Vagina (tissue), 2 donors: Measurements from ENCODE around the gene WDR12. TPM values are rescaled to one million over a fixed set of nuclear protein-coding genes. Genes with fewer than 3 reads are reported as not detected.
"Not testable (repeated sequence)": the region's sequence is repeated elsewhere in the genome, so short reads cannot be mapped to it uniquely, and the experiment has no call there.

Source experiments
- DNase-seq, 2 donors: peaks; one replicate each; pipeline ENCODE4 v3.0.0-alpha.2; 2017; ENCODE audit errors: extremely low spot score in 2 of 2
- H3K27ac ChIP-seq: fragments of 200-600 bp; sonication (generic); one replicate; pipeline ENCODE4 v1.5.1; 2019
- H3K27me3 ChIP-seq: fragments of 200-600 bp; sonication (generic); one replicate; pipeline ENCODE4 v1.5.1; 2019
- H3K36me3 ChIP-seq, 2 donors: fragments of 200-600 bp; sonication (generic); one replicate each; pipeline ENCODE4 v1.5.1; 2017 to 2019
- H3K4me1 ChIP-seq: fragments of 200-600 bp; sonication (generic); one replicate; pipeline ENCODE4 v1.5.1; 2019
- H3K4me3 ChIP-seq, 2 donors: fragments of 200-600 bp; sonication (generic); 1 replicate in 1 of 2; 2 replicates in 1 of 2; pipeline ENCODE4 v1.5.1; 2016 to 2019
- H3K9me3 ChIP-seq: fragments of 200-600 bp; sonication (generic); one replicate; pipeline ENCODE4 v1.5.1; 2019
- POLR2A ChIP-seq, 2 donors: fragments of 450-650 bp; IDR thresholded peaks; one replicate each; pipeline ENCODE4 v1.6.1; 2017; ENCODE audit warnings: antibody characterized with exemption in 2 of 2, mild to moderate bottlenecking in 2 of 2, moderate library complexity in 2 of 2
- POLR2AphosphoS5 ChIP-seq, 2 donors: sonication (generic); formaldehyde crosslinking; IDR thresholded peaks; one replicate each; pipeline ENCODE4 v1.9.0; 2017; ENCODE audit warnings: antibody characterized with exemption in 2 of 2, mild to moderate bottlenecking in 2 of 2, low read depth in 1 of 2; ENCODE audit not compliant: insufficient read depth in 1 of 2
- intact Hi-C: fragments of 100-400 bp; cut with DNase I; formaldehyde crosslinking; loops from one replicate; pipeline ENCODE4 v1.15.1; 2023
- total RNA-seq: library from RNA; depleted of rRNA; stranded (reverse); fragments of >200 nt; gene quantifications from one replicate; pipeline ENCODE4 v1.2.3, GENCODE V29; 2016
- TF ChIP-seq, protein P1 (sequence below), 3 experiments: fragments of 450-650 bp in 2 of 3; fragments of 200-600 bp in 1 of 3; sonication (generic) in 1 of 3; IDR thresholded peaks; one replicate each; pipeline ENCODE4 v1.5.1; 2017 to 2019; ENCODE audit warnings: antibody characterized with exemption in 3 of 3, mild to moderate bottlenecking in 2 of 3, moderate library complexity in 2 of 3

Gene WDR12
- total RNA-seq, 1 donor from 2014 or later = 25.5 TPM

DNA sequence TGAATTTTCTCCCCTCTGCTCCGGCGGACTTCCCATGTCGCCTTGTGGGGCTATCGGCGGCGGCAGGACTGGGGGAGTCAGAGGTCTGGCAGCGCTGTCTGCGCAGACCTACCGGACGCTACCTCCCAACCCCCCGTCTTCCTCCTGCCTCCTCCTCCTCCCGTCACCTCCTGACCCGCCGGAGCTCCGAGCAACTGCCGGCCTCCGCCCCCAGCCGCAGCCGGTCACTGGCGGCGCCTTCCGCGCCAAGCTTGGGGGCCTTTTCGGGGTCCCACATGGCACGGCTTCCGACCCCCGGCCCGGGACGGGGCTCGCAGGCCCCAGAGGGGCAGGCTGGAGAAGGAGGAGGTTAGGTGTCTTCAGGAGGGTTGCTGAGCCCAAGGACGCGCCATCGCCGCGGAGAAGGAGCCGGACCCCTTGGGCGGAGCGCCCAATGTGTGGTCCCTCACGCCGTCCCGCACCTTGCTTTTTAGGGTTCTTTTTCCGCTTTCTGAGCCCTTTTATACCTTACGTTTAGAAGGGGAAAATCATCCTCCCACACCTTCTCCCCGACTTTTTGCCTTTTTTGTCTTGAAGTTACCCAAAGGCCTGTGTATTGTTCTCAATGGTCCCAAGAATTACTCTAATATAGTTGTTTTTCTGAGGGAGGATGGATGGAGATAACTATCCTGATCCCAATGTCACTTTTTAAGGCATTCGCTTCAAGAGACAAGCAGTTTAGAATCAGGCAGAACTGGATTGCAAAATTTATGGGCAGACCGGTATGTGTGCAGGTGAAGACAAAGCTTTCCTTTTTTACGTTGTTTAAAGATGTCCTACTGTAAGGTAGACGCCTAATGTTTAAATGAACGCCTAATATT lies 1.1 kb upstream of the WDR12 start:
- H3K27me3 ChIP-seq, H3K9me3 ChIP-seq, DNase-seq, intact Hi-C loops, H3K36me3 ChIP-seq: not testable (repeated sequence)
- H3K4me3 ChIP-seq = peak overlapping the region; percentile 57 to 69
- TF ChIP-seq POLR2AphosphoS5 (IDR thresholded peaks at IDR 0.05; ENCODE audit: insufficient read depth in 1 of 2, low read depth in 1 of 2) = peak in 1 of 2 donors; percentile 49
- peaks cover 21% of the 10 kb centered on the region for H3K4me1 ChIP-seq
- peak overlapping the region; percentile 77 for H3K27ac ChIP-seq

DNA sequence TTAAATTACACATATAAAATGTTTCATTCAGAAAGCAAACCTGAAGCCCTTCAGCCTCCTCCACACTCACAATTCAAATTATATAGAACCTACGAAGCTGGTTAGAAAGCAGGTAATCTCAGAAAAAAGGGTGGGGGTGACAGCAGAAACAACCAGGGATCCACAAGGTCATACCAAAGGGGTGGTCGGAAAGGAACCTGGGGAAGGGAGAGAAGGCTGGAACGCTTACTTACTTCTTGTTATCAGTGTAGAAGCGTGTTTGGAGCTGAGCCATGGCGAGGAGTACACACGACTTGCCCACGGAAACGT lies 316 bp downstream of the WDR12 start:
- TF ChIP-seq, protein P1, sequence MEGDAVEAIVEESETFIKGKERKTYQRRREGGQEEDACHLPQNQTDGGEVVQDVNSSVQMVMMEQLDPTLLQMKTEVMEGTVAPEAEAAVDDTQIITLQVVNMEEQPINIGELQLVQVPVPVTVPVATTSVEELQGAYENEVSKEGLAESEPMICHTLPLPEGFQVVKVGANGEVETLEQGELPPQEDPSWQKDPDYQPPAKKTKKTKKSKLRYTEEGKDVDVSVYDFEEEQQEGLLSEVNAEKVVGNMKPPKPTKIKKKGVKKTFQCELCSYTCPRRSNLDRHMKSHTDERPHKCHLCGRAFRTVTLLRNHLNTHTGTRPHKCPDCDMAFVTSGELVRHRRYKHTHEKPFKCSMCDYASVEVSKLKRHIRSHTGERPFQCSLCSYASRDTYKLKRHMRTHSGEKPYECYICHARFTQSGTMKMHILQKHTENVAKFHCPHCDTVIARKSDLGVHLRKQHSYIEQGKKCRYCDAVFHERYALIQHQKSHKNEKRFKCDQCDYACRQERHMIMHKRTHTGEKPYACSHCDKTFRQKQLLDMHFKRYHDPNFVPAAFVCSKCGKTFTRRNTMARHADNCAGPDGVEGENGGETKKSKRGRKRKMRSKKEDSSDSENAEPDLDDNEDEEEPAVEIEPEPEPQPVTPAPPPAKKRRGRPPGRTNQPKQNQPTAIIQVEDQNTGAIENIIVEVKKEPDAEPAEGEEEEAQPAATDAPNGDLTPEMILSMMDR (IDR thresholded peaks at IDR 0.05) = no peak
- no peak for TF ChIP-seq POLR2A (IDR thresholded peaks at IDR 0.05)
- no peak for TF ChIP-seq POLR2AphosphoS5 (IDR thresholded peaks at IDR 0.05; ENCODE audit: insufficient read depth in 1 of 2, low read depth in 1 of 2)
- Histone ChIP-seq H3K36me3 (no peaks in the 10 kb centered on the region), H3K9me3 (no peaks in the 10 kb centered on the region), H3K4me3 (peak overlapping the region; percentile 57 to 69), H3K27me3 (no peaks in the 10 kb centered on the region), H3K27ac (peak overlapping the region; percentile 77), H3K4me1 (peaks cover 21% of the 10 kb centered on the region)
- DNase-seq = no peak
- intact Hi-C loops = no loop called here

DNA sequence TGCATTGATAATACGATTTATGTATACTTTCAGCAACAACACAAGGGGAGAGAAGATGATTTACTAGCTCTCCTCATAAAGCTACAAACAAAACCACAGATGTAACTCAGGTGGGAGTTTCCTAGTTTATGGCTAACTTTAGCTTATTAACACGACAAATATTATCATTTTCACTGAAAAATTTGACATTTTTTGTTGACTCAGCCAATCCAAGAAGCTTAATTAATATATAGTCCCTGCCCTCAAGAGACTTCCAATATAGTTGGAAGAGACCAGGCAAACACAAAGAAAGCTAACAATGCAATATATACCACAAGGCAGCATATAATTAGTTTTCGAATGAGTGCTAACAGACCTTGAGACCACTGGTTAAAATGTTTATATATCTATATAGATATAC lies 775 bp downstream of the WDR12 start:
- Histone ChIP-seq H3K27me3 (no peaks in the 10 kb centered on the region), H3K9me3 (no peaks in the 10 kb centered on the region), H3K4me1 (peaks cover 21% of the 10 kb centered on the region), H3K27ac (no peak overlapping the region), H3K4me3 (peak overlapping the region in 1 of 2 donors; percentile 69), H3K36me3 (no peaks in the 10 kb centered on the region)
- TF ChIP-seq POLR2A (IDR thresholded peaks at IDR 0.05) (no peak), POLR2AphosphoS5 (IDR thresholded peaks at IDR 0.05; ENCODE audit: insufficient read depth in 1 of 2, low read depth in 1 of 2) (no peak)
- TF ChIP-seq, protein P1 (IDR thresholded peaks at IDR 0.05) = no peak
- intact Hi-C loops = no loop called here
- DNase-seq = no peak

DNA sequence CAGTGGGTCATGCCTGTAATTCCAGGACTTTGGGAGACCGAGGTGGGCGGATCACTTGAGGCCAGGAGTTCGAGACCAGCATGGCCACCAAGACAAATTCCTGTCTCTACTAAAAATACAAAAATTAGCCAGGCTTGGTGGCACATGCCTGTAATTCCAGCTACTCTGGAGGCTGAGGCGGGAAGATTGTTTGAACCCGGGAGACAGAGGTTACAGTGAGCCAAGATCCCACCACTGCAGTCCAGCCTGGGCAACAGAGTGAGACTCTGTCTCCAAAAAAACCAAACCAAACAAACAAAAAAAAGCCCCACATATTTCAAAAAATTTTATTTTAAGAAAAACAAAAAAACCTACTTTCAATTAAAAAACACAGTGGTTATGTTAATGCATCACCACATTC lies 1.2 kb downstream of the WDR12 start:
- H3K27ac ChIP-seq, intact Hi-C loops, DNase-seq, H3K27me3 ChIP-seq, H3K9me3 ChIP-seq, H3K36me3 ChIP-seq: not testable (repeated sequence)
- peak overlapping the region in 1 of 2 donors; percentile 69 for H3K4me3 ChIP-seq
- peaks cover 21% of the 10 kb centered on the region for H3K4me1 ChIP-seq

DNA sequence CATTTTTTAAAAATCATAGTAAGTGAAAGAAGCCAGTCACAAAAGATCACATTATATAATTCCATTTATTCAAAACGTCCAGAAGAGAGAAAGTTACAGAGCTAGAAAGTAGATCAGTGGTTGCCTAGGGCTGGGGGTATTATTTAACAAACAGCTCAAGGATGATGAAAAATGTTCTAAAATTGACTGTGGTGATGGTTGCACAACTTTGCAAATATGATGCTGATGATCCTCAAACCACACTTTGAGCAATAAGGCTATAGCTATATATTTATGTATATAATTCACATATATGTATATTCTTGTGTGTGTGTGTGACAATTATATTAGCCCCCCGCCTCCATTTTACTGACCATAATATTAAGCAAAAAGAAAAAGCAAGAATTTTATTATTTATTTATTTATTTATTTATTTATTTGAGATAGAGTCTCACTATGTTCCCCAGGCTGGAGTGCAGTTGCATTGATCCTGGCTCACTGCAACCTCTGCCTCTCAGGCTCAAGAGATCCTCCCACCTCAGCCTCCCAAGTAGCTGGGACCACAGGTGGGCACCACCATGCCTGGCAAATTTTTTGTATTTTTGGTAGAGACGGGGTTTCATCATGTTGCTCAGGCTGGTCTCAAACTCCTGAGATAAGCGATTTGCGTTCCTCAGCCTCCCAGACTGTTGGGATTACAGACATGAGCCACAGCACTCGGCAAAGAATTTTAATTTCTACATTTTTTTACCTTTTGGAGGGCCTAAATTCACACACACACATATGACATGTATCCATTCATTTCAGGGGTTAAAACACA lies 1.9 kb downstream of the WDR12 start:
- intact Hi-C loops = no loop called here
- TF ChIP-seq, protein P1 (IDR thresholded peaks at IDR 0.05) = no peak
- TF ChIP-seq POLR2A (IDR thresholded peaks at IDR 0.05) (no peak), POLR2AphosphoS5 (IDR thresholded peaks at IDR 0.05; ENCODE audit: insufficient read depth in 1 of 2, low read depth in 1 of 2) (no peak)
- DNase-seq = no peak
- Histone ChIP-seq H3K27me3 (no peaks in the 10 kb centered on the region), H3K36me3 (no peaks in the 10 kb centered on the region), H3K4me1 (peaks cover 21% of the 10 kb centered on the region), H3K9me3 (no peaks in the 10 kb centered on the region), H3K4me3 (no peak overlapping the region), H3K27ac (no peak overlapping the region)

DNA sequence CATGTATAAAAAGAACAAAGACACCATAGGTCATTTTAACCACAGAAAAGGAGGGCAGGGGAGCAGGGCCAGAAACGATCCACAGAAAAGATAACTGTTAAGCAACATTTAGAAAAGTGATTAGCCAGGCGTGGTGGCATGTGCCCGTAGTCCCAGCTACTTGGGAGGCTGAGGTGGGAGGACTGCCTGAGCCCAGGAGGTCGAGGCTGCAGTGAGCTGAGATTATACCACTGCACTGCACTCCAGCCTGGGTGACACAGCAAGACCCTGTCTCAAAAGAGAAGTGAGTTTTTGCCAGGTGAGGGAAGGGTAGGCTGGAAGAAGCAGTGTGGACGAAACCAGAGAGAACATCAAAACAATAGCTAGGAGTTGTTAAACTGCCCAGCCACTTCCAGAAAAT lies 3.3 kb downstream of the WDR12 start:
- TF ChIP-seq POLR2AphosphoS5 (IDR thresholded peaks at IDR 0.05; ENCODE audit: insufficient read depth in 1 of 2, low read depth in 1 of 2) = no peak
- TF ChIP-seq, protein P1 (IDR thresholded peaks at IDR 0.05) = no peak
- TF ChIP-seq POLR2A (IDR thresholded peaks at IDR 0.05) = no peak
- H3K9me3 ChIP-seq = no peaks in the 10 kb centered on the region
- H3K4me1 ChIP-seq = peaks cover 15% of the 10 kb centered on the region
- H3K36me3 ChIP-seq = no peaks in the 10 kb centered on the region
- intact Hi-C loops = no loop called here
- H3K4me3 ChIP-seq = no peak overlapping the region
- H3K27ac ChIP-seq = no peak overlapping the region
- DNase-seq = no peak
- no peaks in the 10 kb centered on the region for H3K27me3 ChIP-seq

DNA sequence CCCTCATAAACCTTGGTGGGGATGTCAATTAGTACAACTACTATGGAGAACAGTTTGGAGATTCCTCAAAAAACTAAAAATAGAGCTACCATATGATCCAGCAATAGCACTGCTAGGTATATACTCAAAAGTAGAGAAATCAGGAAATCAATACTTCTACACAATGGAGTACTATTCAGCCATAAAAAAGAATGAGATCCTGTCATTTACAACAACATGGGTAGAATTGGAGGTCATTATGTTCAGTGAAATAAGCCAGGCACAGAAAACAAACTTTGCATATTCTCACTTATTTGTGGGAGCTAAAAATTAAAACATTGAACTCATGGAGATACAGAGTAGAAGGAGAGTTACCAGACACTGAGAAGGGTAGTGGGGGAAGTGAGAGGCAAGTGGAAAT lies 6.0 kb downstream of the WDR12 start:
- intact Hi-C loops, H3K4me1 ChIP-seq, H3K27ac ChIP-seq, H3K27me3 ChIP-seq, H3K9me3 ChIP-seq, H3K36me3 ChIP-seq, DNase-seq, H3K4me3 ChIP-seq: not testable (repeated sequence)
